CD4-positive, alpha-beta T cell (primary cell): ENCODE measurements around the gene HMCES. TPM values are rescaled to one million over a fixed set of nuclear protein-coding genes. Genes with fewer than 3 reads are reported as not detected.

ENCODE experiments used
- ATAC-seq: fragments of 200-7000 bp; cut with Tn5 transposase; one replicate; pipeline ENCODE4 v1.10.0; 2022; ENCODE audit warnings: mild to moderate bottlenecking; ENCODE audit not compliant: poor library complexity
- CTCF ChIA-PET: fragments of 350-600 bp; sonication (Branson Sonifier 250); formaldehyde crosslinking; loops from one replicate; lab custom pipeline; 2021; ENCODE audit warnings: antibody characterized with exemption, inconsistent platforms; lab: Charles Lee
- POLR2A ChIA-PET: fragments of 350-600 bp; sonication (Branson Sonifier 250); formaldehyde crosslinking; loops from one replicate; lab custom pipeline; 2021; ENCODE audit warnings: antibody characterized with exemption, inconsistent platforms; lab: Charles Lee
- DNase-seq, 14 experiments: peaks; one replicate each; pipeline ENCODE4 v3.0.0-alpha.2; 2013 to 2020; ENCODE audit warnings: mixed read lengths in 2 of 14
- H3K27ac ChIP-seq, 2 donors: one replicate each; pipeline versions ENCODE4 v1.5.1 to v1.7.0; 2013; ENCODE audit warnings: low read length in 2 of 2, low read depth in 1 of 2, mild to moderate bottlenecking in 1 of 2
- H3K27me3 ChIP-seq, 2 experiments: 1 replicate in 1 of 2; 2 replicates in 1 of 2; pipeline versions ENCODE4 v1.6.1 to v1.7.0; 2013; ENCODE audit warnings: low read length in 2 of 2, control low read depth in 1 of 2, mild to moderate bottlenecking in 1 of 2, moderate library complexity in 1 of 2; ENCODE audit not compliant: insufficient read depth in 2 of 2, control insufficient read depth in 1 of 2
- H3K36me3 ChIP-seq: one replicate; pipeline ENCODE4 v1.6.1; 2013; ENCODE audit warnings: low read length, control low read depth; ENCODE audit not compliant: insufficient read depth
- H3K4me1 ChIP-seq: one replicate; pipeline ENCODE4 v1.6.1; 2013; ENCODE audit warnings: low read length, control low read depth; ENCODE audit not compliant: insufficient read depth
- H3K4me3 ChIP-seq: one replicate; pipeline ENCODE4 v1.5.1; 2013; ENCODE audit warnings: mild to moderate bottlenecking, low read length, moderate library complexity
- H3K9me3 ChIP-seq, 2 experiments: 1 replicate in 1 of 2; 2 replicates in 1 of 2; pipeline versions ENCODE4 v1.6.1 to v1.7.0; 2013; ENCODE audit warnings: low read length in 2 of 2, mild to moderate bottlenecking in 2 of 2, control low read depth in 1 of 2, moderate library complexity in 1 of 2; ENCODE audit not compliant: control insufficient read depth in 1 of 2, insufficient read depth in 1 of 2
- H3K27ac Mint-ChIP-seq: one replicate; pipeline ENCODE4 v1.8.0; 2020; ENCODE audit warnings: mixed read lengths
- H3K27me3 Mint-ChIP-seq: one replicate; pipeline ENCODE4 v1.8.0; 2021; ENCODE audit warnings: mixed read lengths
- H3K36me3 Mint-ChIP-seq: one replicate; pipeline ENCODE4 v1.8.0; 2021; ENCODE audit warnings: low read depth, mixed read lengths
- H3K4me1 Mint-ChIP-seq: one replicate; pipeline ENCODE4 v1.8.0; 2021; ENCODE audit warnings: low read depth, mixed read lengths
- H3K4me3 Mint-ChIP-seq: one replicate; pipeline ENCODE4 v1.8.0; 2020; ENCODE audit warnings: mild to moderate bottlenecking, mixed read lengths
- H3K9me3 Mint-ChIP-seq: one replicate; pipeline ENCODE4 v1.8.0; 2020; ENCODE audit warnings: mixed read lengths
- intact Hi-C, 2 experiments: fragments of 100-400 bp; cut with DNase I in 1 of 2; cut with micrococcal nuclease in 1 of 2; formaldehyde crosslinking; loops; one replicate each; pipeline versions ENCODE4 v1.15.1 to v1.9.0; 2023 to 2025; cut with DNase I, micrococcal nuclease
- total RNA-seq, 174 experiments: library from RNA in 2 of 174; stranded (reverse) in 2 of 174; gene quantifications; one replicate each; pipeline ENCODE4 v1.2.3 and lab custom pipeline; 2021 to 2026
- TF ChIP-seq, protein P1 (sequence below): fragments of 200-600 bp; IDR thresholded peaks from one replicate; pipeline ENCODE4 v1.8.0; 2022; ENCODE audit warnings: antibody characterized with exemption, mild to moderate bottlenecking

The HMCES gene
- total RNA-seq, 2 experiments from 2014 or later, result 63.5 to 64.0 TPM

DNA sequence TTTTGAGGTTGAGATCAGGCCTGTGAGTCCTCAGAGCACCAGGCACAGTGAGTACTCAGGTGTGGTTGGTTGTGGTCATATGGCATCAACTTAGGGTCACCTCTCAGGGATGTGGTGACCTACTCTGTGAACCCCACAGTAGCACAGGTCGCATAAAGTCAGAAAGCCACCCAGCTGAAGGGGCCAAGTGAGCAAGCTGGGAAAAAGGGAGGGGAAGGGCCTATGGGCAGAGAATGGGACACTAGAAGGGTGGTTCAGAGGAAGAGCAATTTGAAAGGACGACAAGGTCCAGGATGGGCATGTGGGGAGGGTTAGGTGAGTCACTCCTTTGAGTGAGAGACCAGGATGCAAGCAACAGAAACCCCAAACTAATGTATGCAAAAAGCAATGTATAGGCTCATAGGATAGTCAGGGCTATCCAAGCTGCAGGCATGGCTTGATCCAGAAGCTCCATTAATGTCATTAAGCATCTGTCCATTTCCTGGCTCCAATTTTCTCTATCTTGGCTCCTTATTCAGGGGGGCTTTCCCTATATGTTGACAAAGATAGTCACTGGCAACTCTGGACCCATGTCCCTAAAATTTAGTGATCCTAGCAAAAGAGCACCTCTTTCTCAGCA is 33.5 kb downstream of the HMCES start:
- intact Hi-C loops, result loop anchor here in 1 of 2 experiments (10.0 kb wide), 2 partner anchors 127 to 1717 kb away; partner anchors contain the start of genes CNBP, MCM2 and TPRA1
- H3K4me1 ChIP-seq, result peaks cover 27% of the 10 kb centered on the region
- peak overlapping the region; percentile 82 for H3K27ac Mint-ChIP-seq
- H3K9me3 Mint-ChIP-seq, result no peaks in the 10 kb centered on the region
- no peaks in the 10 kb centered on the region for H3K9me3 ChIP-seq
- peaks cover 28% of the 10 kb centered on the region for H3K4me1 Mint-ChIP-seq
- no peak overlapping the region for H3K4me3 ChIP-seq
- peaks cover 28% of the 10 kb centered on the region for H3K36me3 Mint-ChIP-seq
- H3K27me3 Mint-ChIP-seq, result no peaks in the 10 kb centered on the region
- ATAC-seq (no peak), DNase-seq (peak in 2 of 14 experiments; percentile 19 to 26)
- CTCF ChIA-PET, result interaction anchor here (1.0 kb wide), 1 partner anchor 342 kb away, joined by 3 read pairs; no protein-coding TSS in a partner anchor
- POLR2A ChIA-PET, result interaction anchor here (1.2 to 3.6 kb wide), 4 partner anchors 10 to 190 kb away, joined by 3 to 39 read pairs (median 12); partner anchors contain the start of genes COPG1 and HMCES
- peak overlapping the region in 1 of 2 donors; percentile 3 for H3K27ac ChIP-seq
- H3K4me3 Mint-ChIP-seq, result peak overlapping the region; percentile 91
- no peaks in the 10 kb centered on the region for H3K36me3 ChIP-seq
- TF ChIP-seq, protein P1, sequence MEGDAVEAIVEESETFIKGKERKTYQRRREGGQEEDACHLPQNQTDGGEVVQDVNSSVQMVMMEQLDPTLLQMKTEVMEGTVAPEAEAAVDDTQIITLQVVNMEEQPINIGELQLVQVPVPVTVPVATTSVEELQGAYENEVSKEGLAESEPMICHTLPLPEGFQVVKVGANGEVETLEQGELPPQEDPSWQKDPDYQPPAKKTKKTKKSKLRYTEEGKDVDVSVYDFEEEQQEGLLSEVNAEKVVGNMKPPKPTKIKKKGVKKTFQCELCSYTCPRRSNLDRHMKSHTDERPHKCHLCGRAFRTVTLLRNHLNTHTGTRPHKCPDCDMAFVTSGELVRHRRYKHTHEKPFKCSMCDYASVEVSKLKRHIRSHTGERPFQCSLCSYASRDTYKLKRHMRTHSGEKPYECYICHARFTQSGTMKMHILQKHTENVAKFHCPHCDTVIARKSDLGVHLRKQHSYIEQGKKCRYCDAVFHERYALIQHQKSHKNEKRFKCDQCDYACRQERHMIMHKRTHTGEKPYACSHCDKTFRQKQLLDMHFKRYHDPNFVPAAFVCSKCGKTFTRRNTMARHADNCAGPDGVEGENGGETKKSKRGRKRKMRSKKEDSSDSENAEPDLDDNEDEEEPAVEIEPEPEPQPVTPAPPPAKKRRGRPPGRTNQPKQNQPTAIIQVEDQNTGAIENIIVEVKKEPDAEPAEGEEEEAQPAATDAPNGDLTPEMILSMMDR, result no peak
- H3K27me3 ChIP-seq, result no peaks in the 10 kb centered on the region

DNA sequence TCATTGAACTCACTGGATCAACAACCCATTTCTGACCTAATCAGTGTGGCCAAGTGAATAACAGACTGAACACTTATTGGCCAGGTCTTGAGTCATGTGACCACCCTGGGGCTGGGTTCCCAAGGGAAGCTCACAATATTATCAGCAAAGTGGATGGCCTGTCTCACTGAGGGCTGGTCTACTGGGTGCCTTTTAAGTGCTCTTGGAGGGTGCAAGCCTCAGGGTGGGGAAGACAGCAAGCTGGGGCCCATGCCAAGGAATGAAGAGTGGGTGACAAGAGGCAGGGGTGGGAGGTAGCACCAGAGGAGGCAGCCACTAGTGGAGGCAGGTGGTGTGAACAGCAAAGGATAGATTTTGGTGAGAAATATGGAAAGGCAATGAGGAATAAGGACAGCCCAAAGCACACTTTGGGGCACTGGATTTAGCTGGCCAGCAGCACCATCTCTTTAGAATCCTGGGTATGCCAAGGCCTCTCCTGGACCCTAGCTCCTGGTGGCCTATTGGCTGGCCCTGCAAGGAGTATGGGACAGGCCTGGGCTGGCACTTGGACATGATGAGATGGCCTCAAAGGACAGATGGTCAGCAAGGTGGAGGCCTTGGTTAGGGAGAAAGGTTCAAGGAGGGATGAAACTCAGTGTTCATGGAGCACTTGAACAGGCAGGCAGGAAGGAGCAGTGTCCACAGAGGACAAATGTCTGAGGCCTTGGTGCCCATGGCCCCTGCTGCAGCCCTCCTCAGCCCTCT is 34.2 kb downstream of the HMCES start:
- Histone ChIP-seq H3K4me1 (peaks cover 32% of the 10 kb centered on the region), H3K4me3 (peak overlapping the region; percentile 92), H3K36me3 (no peaks in the 10 kb centered on the region), H3K27ac (peak overlapping the region; percentile 3 to 46), H3K27me3 (no peaks in the 10 kb centered on the region), H3K9me3 (no peaks in the 10 kb centered on the region)
- TF ChIP-seq, protein P1, result no peak
- DNase-seq (peak in 1 of 14 experiments; percentile 19), ATAC-seq (no peak)
- intact Hi-C loops, result loop anchor here in 1 of 2 experiments (10.0 kb wide), 2 partner anchors 128 to 1718 kb away; partner anchors contain the start of genes CNBP, MCM2 and TPRA1
- Mint-ChIP-seq H3K4me1 (peaks cover 28% of the 10 kb centered on the region), H3K9me3 (no peaks in the 10 kb centered on the region), H3K27me3 (no peaks in the 10 kb centered on the region), H3K4me3 (peak overlapping the region; percentile 91), H3K27ac (peak overlapping the region; percentile 82), H3K36me3 (peaks cover 28% of the 10 kb centered on the region)
- ChIA-PET CTCF (no interaction called here), POLR2A (interaction anchor here (0.9 to 3.6 kb wide), 9 partner anchors 8 to 434 kb away, joined by 3 to 39 read pairs (median 5); partner anchors contain the start of genes COPG1, HMCES, IFT122 and MBD4)

DNA sequence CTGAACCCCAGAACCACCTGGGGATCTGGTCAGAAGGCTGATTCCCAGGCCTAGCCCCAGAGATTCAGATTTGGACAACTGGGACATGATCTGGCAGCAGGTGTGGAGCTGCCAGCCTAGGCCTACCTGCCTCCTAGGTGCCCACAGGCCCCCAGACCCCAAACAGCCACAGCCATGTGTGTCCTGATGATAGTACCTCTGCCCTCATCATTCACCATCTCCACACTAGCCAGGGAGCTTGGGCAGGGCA is 34.7 kb downstream of the HMCES start:
- Histone ChIP-seq H3K4me3 (peak overlapping the region; percentile 92), H3K36me3 (no peaks in the 10 kb centered on the region), H3K27me3 (no peaks in the 10 kb centered on the region), H3K4me1 (peaks cover 32% of the 10 kb centered on the region), H3K27ac (peak overlapping the region; percentile 46 to 68), H3K9me3 (no peaks in the 10 kb centered on the region)
- Mint-ChIP-seq H3K4me1 (peaks cover 28% of the 10 kb centered on the region), H3K27me3 (no peaks in the 10 kb centered on the region), H3K27ac (peak overlapping the region; percentile 82), H3K9me3 (no peaks in the 10 kb centered on the region), H3K36me3 (peaks cover 28% of the 10 kb centered on the region), H3K4me3 (peak overlapping the region; percentile 91)
- DNase-seq, result peak in 1 of 14 experiments; percentile 24
- intact Hi-C loops, result loop anchor here in 1 of 2 experiments (10.0 kb wide), 2 partner anchors 129 to 1719 kb away; partner anchors contain the start of genes CNBP, MCM2 and TPRA1
- ATAC-seq, result no peak
- CTCF ChIA-PET, result no interaction called here
- TF ChIP-seq, protein P1, result no peak
- POLR2A ChIA-PET, result interaction anchor here (0.9 to 3.6 kb wide), 9 partner anchors 8 to 435 kb away, joined by 3 to 39 read pairs (median 5); partner anchors contain the start of genes COPG1, HMCES, IFT122 and MBD4
